ENCODE results near the gene FGF22. TPM values are rescaled to one million over a fixed set of nuclear protein-coding genes. Genes with fewer than 3 reads are reported as not detected.

Gene FGF22
- total and polyA plus RNA-seq, 2 donors (not counting 1 experiment from before 2014, with no cell fraction given), result 0.34 to 2.9 TPM

- peak within 1 kb of the TSS; percentile 52 to 75 for H3K27ac ChIP-seq (ENCODE audit: low read length in 2 of 2)
- no peaks in the 10 kb centered on the region for H3K27me3 Mint-ChIP-seq
- peaks cover 0 to 2% (median 0%) of the 10 kb centered on the region in 4 experiments for H3K27me3 ChIP-seq (replicated peaks in 1 of 4; ENCODE audit: control extremely low read depth in 1 of 4, control insufficient read depth in 3 of 4, insufficient read depth in 4 of 4, low read length in 3 of 4)
- ATAC-seq (ENCODE audit: low read depth), result peak; percentile 96
- no peaks in the 10 kb centered on the region for H3K9me3 Mint-ChIP-seq (ENCODE audit: insufficient read depth)
- H3K4me2 ChIP-seq (replicated peaks; ENCODE audit: low read depth, low read length, poor library complexity, severe bottlenecking), result peak within 1 kb of the TSS; percentile 90
- POLR2A ChIA-PET, result interaction anchor here (0.6 to 2.6 kb wide), 5 partner anchors 8 to 1031 kb away, joined by 3 to 20 read pairs (median 5); partner anchors contain the start of gene RNF126
- peaks cover 34% of the 10 kb centered on the region for H3K4me1 Mint-ChIP-seq
- peaks cover 56% of the 10 kb centered on the region for H3K79me2 ChIP-seq (ENCODE audit: control insufficient read depth, insufficient read depth, low read length)
- CTCF ChIA-PET, result interaction anchor here (0.7 to 1.0 kb wide), 2 partner anchors 27 to 210 kb away, joined by 3 to 5 read pairs; no protein-coding TSS in a partner anchor
- peak within 1 kb of the TSS; percentile 72 to 93 (median 81) for H3K4me3 ChIP-seq (ENCODE audit: control extremely low read depth in 1 of 5, extremely low read depth in 1 of 5, insufficient read depth in 1 of 5, low read depth in 2 of 5, low read length in 4 of 5)
- TF ChIP-seq CTCF (IDR thresholded peaks at IDR 0.05) (no peak), EZH2 (IDR thresholded peaks at IDR 0.05; ENCODE audit: borderline replicate concordance, insufficient read depth, low read depth, low read length, poor library complexity, severe bottlenecking) (no peak)
- H3K4me1 ChIP-seq (ENCODE audit: control insufficient read depth in 2 of 2, insufficient read depth in 2 of 2, low read length in 2 of 2), result peaks cover 14 to 41% of the 10 kb centered on the region in 2 donors
- peak within 1 kb of the TSS; percentile 79 for H3K9ac ChIP-seq (ENCODE audit: low read length)
- H2AFZ ChIP-seq (ENCODE audit: insufficient read depth, low read depth, low read length, poor library complexity, severe bottlenecking), result peak within 1 kb of the TSS; percentile 87
- H3K4me3 Mint-ChIP-seq, result peak within 1 kb of the TSS; percentile 91
- peak within 1 kb of the TSS; percentile 89 for H3K27ac Mint-ChIP-seq
- peaks cover 0 to 18% of the 10 kb centered on the region in 2 experiments for H3K36me3 ChIP-seq (replicated peaks in 1 of 2; ENCODE audit: control extremely low read depth in 1 of 2, control insufficient read depth in 1 of 2, extremely low read depth in 1 of 2, insufficient read depth in 2 of 2, low read length in 1 of 2)
- H3K9me3 ChIP-seq (ENCODE audit: control extremely low read depth in 1 of 3, control insufficient read depth in 2 of 3, insufficient read depth in 1 of 3, low read length in 2 of 3), result no peaks in the 10 kb centered on the region
- under 1% methylated on average over 67 of the region's 67 CpGs for WGBS (ENCODE audit: insufficient coverage)
- H4K20me1 ChIP-seq (ENCODE audit: control insufficient read depth, insufficient read depth, low read length, poor library complexity, severe bottlenecking), result peaks cover 40% of the 10 kb centered on the region
- peak; percentile 99 for DNase-seq
- intact Hi-C loops (cut with micrococcal nuclease), result loop anchor here (1.0 to 2.0 kb wide), 3 partner anchors 30 to 61 kb away; partner anchors contain the start of genes BSG and RNF126
Measured at GRCh38 chr19:633068-633785, 6.5 kb upstream of the FGF22 start, which contains the start of gene POLRMT. TSS of gene POLRMT (minus strand) at chr19:633537. CDS start at chr19:633512, 25 bp downstream.

All from B cell (primary cell).